ENCODE results near the gene UTP18. TPM values are rescaled to one million over a fixed set of nuclear protein-coding genes. Genes with fewer than 3 reads are reported as not detected.

The UTP18 gene
- total RNA-seq, 4 donors from 2014 or later = 12.8 to 44.9 (median 25.7) TPM

DNA sequence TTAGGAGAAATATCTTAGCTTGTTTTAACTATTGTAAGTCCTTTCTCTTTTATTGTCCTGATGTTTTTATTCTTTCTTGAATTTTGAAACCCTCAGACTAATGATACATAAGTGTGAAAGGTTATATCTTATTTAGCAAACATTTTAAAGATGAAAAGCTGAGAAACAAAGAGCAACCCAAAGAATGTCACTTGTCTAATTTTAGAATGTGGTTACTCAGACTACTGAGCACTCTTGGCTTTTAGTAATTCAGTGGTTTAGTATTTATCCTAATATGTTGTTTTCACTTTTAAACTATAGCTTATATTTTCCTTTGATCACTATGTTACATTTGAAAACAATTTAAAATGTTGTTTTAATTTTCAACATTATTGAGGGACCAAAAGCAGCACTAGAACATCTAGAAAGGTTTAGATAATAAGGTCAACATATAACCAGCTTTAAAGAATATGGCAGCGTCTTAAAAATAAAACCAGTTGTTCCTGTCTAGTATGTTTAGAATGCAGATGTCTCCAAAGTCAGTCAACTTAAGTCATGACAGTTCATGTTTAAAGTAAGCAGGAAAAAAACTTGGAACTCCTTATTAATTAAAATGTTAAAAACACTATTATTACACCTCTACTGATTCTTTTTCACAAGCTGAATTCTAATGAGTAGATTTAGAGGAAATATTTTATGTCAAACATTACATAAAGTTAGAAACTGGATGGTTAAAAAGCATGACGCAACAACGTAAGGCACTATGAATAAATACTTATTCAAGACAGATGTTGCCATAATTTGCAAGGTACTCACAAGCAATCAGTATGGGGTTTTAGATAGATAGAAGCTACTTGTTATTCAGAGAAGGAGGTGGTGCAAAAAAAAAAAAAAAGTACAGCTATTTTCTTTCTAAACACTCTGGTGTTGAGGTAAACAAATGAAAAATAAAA lies 2.9 kb upstream of the UTP18 start:
- H3K27ac ChIP-seq = no peak overlapping the region
- TF ChIP-seq, protein P1, sequence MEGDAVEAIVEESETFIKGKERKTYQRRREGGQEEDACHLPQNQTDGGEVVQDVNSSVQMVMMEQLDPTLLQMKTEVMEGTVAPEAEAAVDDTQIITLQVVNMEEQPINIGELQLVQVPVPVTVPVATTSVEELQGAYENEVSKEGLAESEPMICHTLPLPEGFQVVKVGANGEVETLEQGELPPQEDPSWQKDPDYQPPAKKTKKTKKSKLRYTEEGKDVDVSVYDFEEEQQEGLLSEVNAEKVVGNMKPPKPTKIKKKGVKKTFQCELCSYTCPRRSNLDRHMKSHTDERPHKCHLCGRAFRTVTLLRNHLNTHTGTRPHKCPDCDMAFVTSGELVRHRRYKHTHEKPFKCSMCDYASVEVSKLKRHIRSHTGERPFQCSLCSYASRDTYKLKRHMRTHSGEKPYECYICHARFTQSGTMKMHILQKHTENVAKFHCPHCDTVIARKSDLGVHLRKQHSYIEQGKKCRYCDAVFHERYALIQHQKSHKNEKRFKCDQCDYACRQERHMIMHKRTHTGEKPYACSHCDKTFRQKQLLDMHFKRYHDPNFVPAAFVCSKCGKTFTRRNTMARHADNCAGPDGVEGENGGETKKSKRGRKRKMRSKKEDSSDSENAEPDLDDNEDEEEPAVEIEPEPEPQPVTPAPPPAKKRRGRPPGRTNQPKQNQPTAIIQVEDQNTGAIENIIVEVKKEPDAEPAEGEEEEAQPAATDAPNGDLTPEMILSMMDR (IDR thresholded peaks at IDR 0.05) = no peak
- no peak for TF ChIP-seq POLR2A (IDR thresholded peaks at IDR 0.05)
- H3K9me3 ChIP-seq = no peaks in the 10 kb centered on the region
- intact Hi-C loops (cut with DNase I; ENCODE audit: low total_unique reads) = no loop called here
- DNase-seq = no peak
- H3K4me1 ChIP-seq = peaks cover 0 to 10% of the 10 kb centered on the region in 2 donors
- H3K36me3 ChIP-seq = no peaks in the 10 kb centered on the region
- no peaks in the 10 kb centered on the region for H3K27me3 ChIP-seq
- no peak overlapping the region for H3K4me3 ChIP-seq

DNA sequence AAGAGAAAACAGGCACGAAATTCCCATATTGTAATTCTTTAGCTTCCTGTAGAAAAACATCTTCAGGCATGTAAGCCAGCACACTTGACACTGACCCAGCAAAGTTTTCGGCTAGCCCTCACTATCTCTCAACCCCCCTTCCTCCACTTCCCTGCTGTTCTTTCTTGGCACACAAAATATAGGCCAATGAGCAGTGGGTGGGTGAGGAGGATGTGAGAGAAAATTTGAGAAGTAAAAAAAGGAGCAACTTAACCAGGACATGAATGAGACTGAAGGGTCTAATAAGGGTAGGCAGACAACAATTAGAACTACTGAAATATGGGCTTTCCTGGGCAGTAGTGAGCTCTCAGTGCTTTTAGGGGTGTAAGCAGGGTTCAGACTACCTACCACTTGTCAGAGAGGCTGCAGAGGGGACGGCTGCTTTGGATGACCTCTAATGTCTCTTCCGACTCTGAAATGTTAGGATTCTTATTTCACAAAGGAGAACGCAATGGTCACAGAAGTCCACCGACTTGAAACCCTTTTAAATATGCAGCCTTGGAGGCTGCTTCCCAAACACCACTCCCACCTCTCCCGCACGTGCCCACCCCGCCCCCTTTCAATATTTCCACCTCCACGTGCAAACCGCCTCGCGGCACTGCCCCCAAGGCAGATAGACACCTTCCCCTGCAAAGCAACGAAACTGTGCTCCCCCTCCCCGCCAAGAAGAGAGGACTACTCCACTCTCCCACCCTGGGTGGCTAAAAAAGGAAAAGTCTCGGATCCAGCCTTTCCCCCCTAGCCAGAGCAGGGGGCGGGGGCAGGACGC lies 1.4 kb upstream of the UTP18 start:
- H3K27me3 ChIP-seq = no peaks in the 10 kb centered on the region
- H3K4me1 ChIP-seq = peaks cover 0 to 10% of the 10 kb centered on the region in 2 donors
- DNase-seq = peak; percentile 16 to 23
- no peak for TF ChIP-seq POLR2A (IDR thresholded peaks at IDR 0.05)
- TF ChIP-seq, protein P1 (IDR thresholded peaks at IDR 0.05) = no peak
- H3K27ac ChIP-seq = peak overlapping the region; percentile 97 to 99
- H3K9me3 ChIP-seq = no peaks in the 10 kb centered on the region
- H3K4me3 ChIP-seq = peak overlapping the region; percentile 87 to 100
- intact Hi-C loops (cut with DNase I; ENCODE audit: low total_unique reads) = no loop called here
- no peaks in the 10 kb centered on the region for H3K36me3 ChIP-seq

DNA sequence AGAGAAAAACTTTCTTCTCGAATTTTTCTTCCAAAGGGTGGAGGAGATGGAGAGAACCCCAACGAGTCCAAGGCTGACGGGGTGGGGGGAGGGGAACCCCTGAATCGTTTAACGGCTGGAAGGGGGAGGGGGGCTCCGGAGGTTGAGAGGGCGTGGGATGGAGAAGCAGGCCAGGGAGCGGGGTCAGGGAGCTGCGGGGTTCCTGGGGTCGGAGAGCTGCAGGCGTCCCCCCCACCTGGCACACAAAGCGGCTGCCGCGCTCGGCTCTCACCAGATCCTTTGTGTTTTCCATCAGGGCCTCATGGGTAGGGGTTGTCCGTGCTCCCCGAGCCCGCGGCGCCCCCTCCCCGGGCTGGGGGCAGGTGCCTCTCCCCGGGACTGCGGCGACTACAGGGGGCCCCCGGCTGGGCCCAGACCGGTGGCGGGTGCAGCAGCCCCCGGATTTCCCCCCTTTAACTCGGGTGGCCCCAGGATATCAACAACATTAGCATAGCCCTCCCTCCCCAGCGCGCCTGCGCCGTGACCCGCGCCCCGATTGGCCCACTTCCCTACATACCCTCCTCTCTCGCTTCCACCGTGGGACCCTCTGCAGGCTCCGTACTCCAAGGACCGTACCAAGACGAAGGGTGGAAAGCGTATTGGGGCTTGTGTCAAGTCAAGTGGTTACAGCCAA lies 646 bp upstream of the UTP18 start, which contains the start of gene MBTD1:
TSS of gene MBTD1 (minus strand) at position 486 of the 673 bp plus-strand sequence. CDS start 34,888 bp downstream, outside the sequence.
- Histone ChIP-seq H3K27ac (peak within 1 kb of the TSS; percentile 97 to 99), H3K4me3 (peak within 1 kb of the TSS; percentile 87 to 100), H3K36me3 (no peaks in the 10 kb centered on the region), H3K4me1 (peaks cover 0 to 5% of the 10 kb centered on the region in 2 donors), H3K27me3 (no peaks in the 10 kb centered on the region), H3K9me3 (no peaks in the 10 kb centered on the region)
- intact Hi-C loops (cut with DNase I; ENCODE audit: low total_unique reads) = no loop called here
- peak; percentile 94 to 96 for DNase-seq
- TF ChIP-seq POLR2A (IDR thresholded peaks at IDR 0.05) = peak; percentile 11 to 24
- TF ChIP-seq, protein P1 (IDR thresholded peaks at IDR 0.05) = peak in 1 of 4 experiments; percentile 23

DNA sequence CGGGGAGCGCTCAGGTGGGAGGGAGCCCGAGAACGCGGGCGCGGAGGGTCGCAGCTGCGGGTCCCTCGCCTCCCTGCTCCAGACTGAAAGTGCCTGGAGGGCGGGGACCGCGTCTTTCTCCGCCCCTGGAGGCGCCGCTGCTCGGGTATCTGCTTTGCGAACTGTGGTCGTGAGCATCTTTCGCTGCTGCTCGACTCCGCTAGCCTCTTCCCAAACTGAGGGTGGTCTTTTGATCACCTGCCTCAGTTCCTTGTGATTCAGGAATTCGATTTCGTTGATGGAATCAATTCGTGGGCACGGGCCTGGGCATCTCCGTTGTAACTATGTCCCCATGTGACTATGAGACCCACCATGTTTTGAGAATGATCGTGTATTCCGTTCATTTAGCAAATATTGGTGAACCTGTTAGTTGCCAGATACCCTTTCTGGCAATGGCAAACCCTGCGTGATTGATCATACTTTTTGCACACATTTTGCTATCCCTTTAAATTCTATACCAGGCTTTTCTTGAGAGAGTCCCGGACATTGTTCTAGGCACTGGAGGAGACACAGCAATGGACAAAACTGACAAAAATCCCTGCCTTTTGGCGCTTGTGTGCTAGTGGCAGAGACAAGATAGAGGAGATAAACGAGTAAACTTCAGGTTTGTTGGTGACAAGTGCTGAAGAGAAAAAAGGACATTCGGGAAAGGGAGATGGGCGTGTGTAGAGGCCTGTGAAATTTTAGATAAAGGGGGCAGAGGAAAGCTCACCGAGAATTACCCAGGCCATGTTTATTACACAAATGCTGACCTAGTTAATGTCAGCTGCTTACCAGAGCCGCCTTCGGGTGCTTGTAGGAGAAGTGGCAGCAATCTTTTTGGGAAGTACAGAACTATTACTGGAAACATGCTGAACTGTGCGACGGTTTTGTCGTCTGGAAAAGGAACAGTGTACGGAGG lies 948 bp downstream of the UTP18 start:
- peak overlapping the region; percentile 97 to 99 for H3K27ac ChIP-seq
- intact Hi-C loops (cut with DNase I; ENCODE audit: low total_unique reads) = no loop called here
- no peaks in the 10 kb centered on the region for H3K9me3 ChIP-seq
- TF ChIP-seq POLR2A (IDR thresholded peaks at IDR 0.05) = no peak
- TF ChIP-seq, protein P1 (IDR thresholded peaks at IDR 0.05) = no peak
- H3K4me3 ChIP-seq = peak overlapping the region; percentile 87 to 100
- no peaks in the 10 kb centered on the region for H3K27me3 ChIP-seq
- peaks cover 0 to 5% of the 10 kb centered on the region in 2 donors for H3K4me1 ChIP-seq
- no peak for DNase-seq
- no peaks in the 10 kb centered on the region for H3K36me3 ChIP-seq

Data from uterus (tissue), 4 donors.